ENCODE measurements around the gene TNPO1. TPM values are rescaled to one million over a fixed set of nuclear protein-coding genes. Genes with fewer than 3 reads are reported as not detected.
A peak's percentile ranks its signal among the peaks of the same experiment; 100 is the strongest.

Gene TNPO1
- total and polyA plus RNA-seq, 10 of the 15 experiments (the other 5 are each of a cell fraction or from before 2014, with no cell fraction given) = 18.1 to 123 (median 79.2) TPM

- peak; percentile 73 to 83 (median 83) for TF ChIP-seq CTCF (IDR thresholded peaks at IDR 0.05 in 2 of 3, conservative IDR thresholded peaks at IDR 0.05 in 1 of 3; ENCODE audit: control insufficient read depth in 2 of 3, extremely low read depth in 1 of 3, insufficient read depth in 1 of 3, low read depth in 3 of 3, low read length in 3 of 3)
- 0 out of 2 replicates have a peak, but pooled peaks have one; percentile 51 for TF ChIP-seq SMARCA5 (IDR thresholded peaks at IDR 0.05)
- TF ChIP-seq USF2 (IDR thresholded peaks at IDR 0.05; ENCODE audit: borderline replicate concordance, low read depth, low read length) = no peak
- TF ChIP-seq MLLT1 (IDR thresholded peaks at IDR 0.05) = 0 out of 2 replicates have a peak, but pooled peaks have one; percentile 32
- TF ChIP-seq KLF5 (IDR thresholded peaks at IDR 0.05; ENCODE audit: partially characterized antibody) = no peak
- 0 out of 2 replicates have a peak, but pooled peaks have one; percentile 29 for TF ChIP-seq NBN (IDR thresholded peaks at IDR 0.05)
- TF ChIP-seq IKZF1 (conservative IDR thresholded peaks at IDR 0.05) = no peak
Measured at GRCh38 chr5:72818866-72819534, 2.5 kb downstream of the TNPO1 start (continued).

Data from GM12878 (cell line).